Left ventricle myocardium inferior (tissue), 1 donor: ENCODE measurements around the gene SIRT4. TPM values are rescaled to one million over a fixed set of nuclear protein-coding genes. Genes with fewer than 3 reads are reported as not detected.
A peak's percentile ranks its signal among the peaks of the same experiment; 100 is the strongest.

Source experiments
- DNase-seq: peaks from one replicate; pipeline ENCODE4 v3.0.0-alpha.2; 2020
- H3K27ac ChIP-seq: fragments of 200-600 bp; replicated peaks from 2 replicates; pipeline ENCODE4 v1.8.0; 2021
- H3K27me3 ChIP-seq: fragments of 200-600 bp; 2 replicates; pipeline ENCODE4 v1.8.0; 2021; ENCODE audit warnings: low read depth
- H3K36me3 ChIP-seq: fragments of 200-600 bp; 2 replicates; pipeline ENCODE4 v1.8.0; 2021
- H3K4me1 ChIP-seq: fragments of 200-600 bp; 2 replicates; pipeline ENCODE4 v1.8.0; 2021
- H3K4me3 ChIP-seq: fragments of 200-600 bp; 2 replicates; pipeline ENCODE4 v1.8.0; 2021; ENCODE audit warnings: mild to moderate bottlenecking, moderate library complexity
- H3K9me3 ChIP-seq: fragments of 200-600 bp; replicated peaks from 2 replicates; pipeline ENCODE4 v1.8.0; 2021
- CTCF ChIP-seq: fragments of 200-600 bp; IDR thresholded peaks from 2 replicates; pipeline ENCODE4 v1.8.0; 2021; ENCODE audit warnings: antibody characterized with exemption, mild to moderate bottlenecking, borderline replicate concordance
- intact Hi-C: fragments of 100-400 bp; cut with micrococcal nuclease; formaldehyde crosslinking; loops from one replicate; pipeline ENCODE4 v1.11.0; 2022
- total RNA-seq: library from RNA; stranded (reverse); fragmentation: NEBNext Ultra II Directional; extraction: Animal tissue kit (Norgen Biotek cat#: 25700); gene quantifications from one replicate; pipeline ENCODE4 v1.2.1, GENCODE V29; 2021
- donor health status: DM: no; HTN: yes; CAD: no; lungs with severe emphysema.

The SIRT4 gene
- total RNA-seq, 1 donor from 2014 or later: 6.5 TPM

DNA sequence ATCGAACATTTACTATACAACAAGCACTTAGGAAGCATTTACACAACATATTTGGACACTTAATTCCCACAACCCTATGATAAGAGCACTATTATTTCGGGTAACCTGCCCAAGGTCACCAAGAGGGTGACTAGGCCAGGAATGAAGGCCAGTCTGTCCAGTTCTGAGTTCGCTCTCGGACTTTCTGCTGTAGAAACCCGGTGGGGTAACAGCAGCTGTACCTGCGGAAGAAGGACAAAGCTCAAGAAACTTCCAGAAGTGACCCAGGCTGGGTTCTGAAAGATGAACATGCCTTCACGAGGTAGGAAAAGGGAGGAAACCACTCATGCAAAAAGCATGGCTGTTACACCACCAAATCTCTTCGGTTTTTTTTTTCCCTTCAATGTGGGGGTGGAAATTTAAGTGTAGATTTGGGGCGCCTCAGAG is 14.7 kb downstream of the SIRT4 start:
- H3K27ac ChIP-seq: peak overlapping the region; percentile 88
- TF ChIP-seq CTCF: no peak
- DNase-seq: no peak
- intact Hi-C loops: no loop called here
- H3K9me3 ChIP-seq: no peaks in the 10 kb centered on the region
- peak overlapping the region; percentile 75 for H3K4me3 ChIP-seq
- peaks cover 10% of the 10 kb centered on the region for H3K4me1 ChIP-seq
- no peaks in the 10 kb centered on the region for H3K36me3 ChIP-seq
- no peaks in the 10 kb centered on the region for H3K27me3 ChIP-seq

- no peaks in the 10 kb centered on the region for H3K27me3 ChIP-seq
- no peaks in the 10 kb centered on the region for H3K36me3 ChIP-seq
- H3K27ac ChIP-seq: peak overlapping the region; percentile 88
- peak overlapping the region; percentile 75 for H3K4me3 ChIP-seq
- H3K9me3 ChIP-seq: no peaks in the 10 kb centered on the region
- peaks cover 10% of the 10 kb centered on the region for H3K4me1 ChIP-seq
- DNase-seq: peak; percentile 99
- intact Hi-C loops: no loop called here
- peak; percentile 65 for TF ChIP-seq CTCF
These were observed 15.3 kb downstream of the SIRT4 start for GRCh38 chr12:120317224-120318105.

DNA sequence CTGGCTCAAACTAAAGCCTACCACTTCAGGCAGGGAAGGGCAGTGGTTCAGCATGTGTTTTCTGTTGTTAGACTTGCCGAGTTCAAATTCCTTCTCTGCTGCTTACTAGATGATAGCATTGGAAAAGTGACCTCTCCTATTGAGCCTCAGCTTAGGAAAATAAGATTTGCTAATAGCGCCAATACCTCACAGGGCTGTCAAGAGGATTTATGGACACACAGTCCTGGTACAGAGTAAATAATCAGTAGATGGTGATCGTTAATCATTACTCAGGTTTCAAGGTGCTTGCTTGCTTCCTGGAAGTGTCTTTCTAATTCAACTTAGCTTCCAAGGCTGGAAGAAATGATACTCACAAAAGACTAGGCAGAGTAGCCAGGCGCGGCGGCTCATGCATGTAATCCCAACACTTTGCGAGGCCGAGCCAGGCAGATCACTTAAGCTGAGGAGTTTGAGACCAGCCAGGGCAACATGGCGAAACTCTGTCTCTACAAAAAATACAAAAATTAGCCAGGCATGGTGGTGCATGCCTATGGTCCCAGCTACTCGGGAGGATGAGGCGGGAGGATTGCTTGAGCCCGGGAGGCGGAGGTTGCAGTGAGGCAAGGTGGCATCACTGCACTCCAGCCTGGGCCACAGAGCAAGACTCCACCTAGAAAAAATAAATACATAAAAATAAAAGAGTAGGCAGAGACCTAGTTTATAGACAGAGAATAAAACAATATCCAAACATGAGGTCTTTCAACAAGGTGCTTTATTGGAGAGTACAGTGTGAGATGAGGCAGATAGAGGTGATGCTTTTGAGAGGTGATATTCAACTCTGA is 19.5 kb downstream of the SIRT4 start:
- H3K9me3 ChIP-seq: no peaks in the 10 kb centered on the region
- H3K4me3 ChIP-seq: no peak overlapping the region
- intact Hi-C loops: no loop called here
- no peaks in the 10 kb centered on the region for H3K36me3 ChIP-seq
- no peaks in the 10 kb centered on the region for H3K27me3 ChIP-seq
- H3K27ac ChIP-seq: no peak overlapping the region
- peaks cover 15% of the 10 kb centered on the region for H3K4me1 ChIP-seq
- no peak for DNase-seq
- TF ChIP-seq CTCF: no peak

DNA sequence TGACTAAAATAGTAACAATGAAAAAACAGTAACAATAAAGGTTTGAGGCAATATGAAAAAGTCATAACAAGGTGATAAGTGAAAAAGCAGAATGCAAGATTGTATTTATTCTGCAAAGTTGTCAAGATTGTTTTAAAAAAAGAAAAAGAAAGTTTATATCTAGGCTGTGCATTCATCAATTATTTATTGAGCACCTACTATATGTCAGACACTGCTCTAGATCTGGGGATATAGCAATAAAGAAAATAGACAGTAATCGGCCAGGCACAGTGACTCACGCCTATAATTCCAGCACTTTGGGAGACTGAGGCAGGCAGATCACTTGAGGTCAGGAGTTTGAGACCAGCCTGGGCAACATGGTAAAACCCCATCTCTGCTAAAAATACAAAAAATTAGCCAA is 21.7 kb downstream of the SIRT4 start:
- intact Hi-C loops: no loop called here
- Histone ChIP-seq H3K27me3 (no peaks in the 10 kb centered on the region), H3K9me3 (no peaks in the 10 kb centered on the region), H3K4me1 (peaks cover 7% of the 10 kb centered on the region), H3K36me3 (no peaks in the 10 kb centered on the region), H3K4me3 (no peak overlapping the region), H3K27ac (no peak overlapping the region)
- DNase-seq: no peak
- TF ChIP-seq CTCF: no peak

GRCh38 chr12:120324841-120325417 is 22.8 kb downstream of the SIRT4 start:
- Histone ChIP-seq H3K27ac (no peak overlapping the region), H3K9me3 (no peaks in the 10 kb centered on the region), H3K27me3 (no peaks in the 10 kb centered on the region), H3K4me3 (peak overlapping the region; percentile 77), H3K36me3 (no peaks in the 10 kb centered on the region), H3K4me1 (peaks cover 7% of the 10 kb centered on the region)
- intact Hi-C loops: no loop called here
- TF ChIP-seq CTCF: no peak
- no peak for DNase-seq
